K562 (cell line): ENCODE measurements around the gene CSAD. TPM values are rescaled to one million over a fixed set of nuclear protein-coding genes. Genes with fewer than 3 reads are reported as not detected.

Source experiments
- CBFA2T3 ChIP-seq: fragments of 450-650 bp; IDR thresholded peaks from 2 replicates; pipeline ENCODE4 v1.6.1; 2017
- CREBBP ChIP-seq: IDR thresholded peaks from one replicate; pipeline ENCODE4 v1.6.1; 2012; ENCODE audit warnings: low read depth, mild to moderate bottlenecking, control low read depth, inconsistent platforms, low read length
- DDX20 ChIP-seq: fragments of 450-650 bp; IDR thresholded peaks from 2 replicates; pipeline ENCODE4 v1.6.1; 2016; ENCODE audit warnings: missing genetic modification characterization, low read depth, mild to moderate bottlenecking, missing compliant biosample characterization, moderate library complexity
- DMBX1 ChIP-seq: fragments of 250-450 bp; sonication (Bioruptor Pico); IDR thresholded peaks from 2 replicates; pipeline ENCODE4 v1.8.0; 2022; ENCODE audit warnings: inconsistent platforms, mild to moderate bottlenecking, moderate library complexity, borderline replicate concordance
- ETV6 ChIP-seq, 3 experiments: fragments of 150-350 bp in 1 of 3; sonication (generic) in 1 of 3; formaldehyde crosslinking in 1 of 3; IDR thresholded peaks; 2 replicates each; pipeline versions ENCODE4 v1.6.1 to v1.8.0; 2014 to 2022; ENCODE audit warnings: borderline replicate concordance in 2 of 3, low read depth in 2 of 3, antibody characterized with exemption in 1 of 3, low read length in 1 of 3, mild to moderate bottlenecking in 1 of 3, missing genetic modification reagents in 1 of 3
- PHF8 ChIP-seq: fragments of 200-600 bp; sonication (generic); IDR thresholded peaks from 2 replicates; pipeline ENCODE4 v1.6.1; 2012; ENCODE audit warnings: mixed run types, mild to moderate bottlenecking, inconsistent platforms, low read length, moderate library complexity, borderline replicate concordance
- RBM34 ChIP-seq: fragments of 200-400 bp; formaldehyde crosslinking; IDR thresholded peaks from 2 replicates; pipeline ENCODE4 v1.6.1; 2018; ENCODE audit warnings: low read length, borderline replicate concordance; ENCODE audit not compliant: insufficient read depth
- RBM39 ChIP-seq: fragments of 200-400 bp; formaldehyde crosslinking; optimal IDR thresholded peaks from 2 replicates; pipeline ENCODE3; 2018; ENCODE audit warnings: low read depth, low read length
- SMARCE1 ChIP-seq: fragments of 450-650 bp; IDR thresholded peaks from 2 replicates; pipeline ENCODE4 v1.7.1; 2016; ENCODE audit warnings: mild to moderate bottlenecking
- ZNF124 ChIP-seq: sonication (generic); formaldehyde crosslinking; IDR thresholded peaks from 2 replicates; pipeline ENCODE4 v1.8.1; 2022; ENCODE audit warnings: missing genetic modification reagents
- ZNF263 ChIP-seq: sonication (generic); formaldehyde crosslinking; IDR thresholded peaks from 2 replicates; pipeline ENCODE4 v1.8.0; 2022; ENCODE audit warnings: mild to moderate bottlenecking, missing genetic modification reagents, borderline replicate concordance
- ZNF384 ChIP-seq: IDR thresholded peaks from 2 replicates; pipeline ENCODE4 v1.6.1; 2012; ENCODE audit warnings: low read depth, low read length, improper control_type of control experiment
- ZNF408 ChIP-seq: fragments of 250-450 bp; sonication (Bioruptor Pico); IDR thresholded peaks from 2 replicates; pipeline ENCODE4 v1.4.0; 2020; ENCODE audit warnings: low read depth, mild to moderate bottlenecking, moderate library complexity
- ZNF778 ChIP-seq: fragments of 450-650 bp; formaldehyde crosslinking; IDR thresholded peaks from 2 replicates; pipeline ENCODE4 v1.4.0; 2020; ENCODE audit warnings: mild to moderate bottlenecking, moderate library complexity
- ZNF830 ChIP-seq: fragments of 250-450 bp; sonication (Bioruptor Pico); IDR thresholded peaks from 2 replicates; pipeline ENCODE4 v1.5.0; 2021; ENCODE audit warnings: mild to moderate bottlenecking
- polyA plus RNA-seq, 8 experiments: library from polyadenylated mRNA; depleted of rRNA in 4 of 8; stranded (reverse) in 5 of 8; unstranded in 3 of 8; fragments of >200 nt; fragmentation: Nextera tagmentation in 2 of 8; fragmentation: Illumina TruSeq in 1 of 8; extraction: Ambion mirVana in 2 of 8; extraction: Trizol in 1 of 8; gene quantifications; 2 replicates each; pipeline versions ENCODE4 v1.2.1 to v1.2.3, GENCODE V29; 2011 to 2014; ENCODE audit warnings: inconsistent platforms in 1 of 8, missing spikeins in 1 of 8
- total RNA-seq, 7 experiments: library from RNA; depleted of rRNA in 6 of 7; stranded (reverse); fragments of >200 nt in 6 of 7; fragmentation: Illumina TruSeq in 2 of 7; extraction: Trizol in 2 of 7; gene quantifications; 2 replicates each; pipeline versions ENCODE4 v1.2.1 to v1.2.3, GENCODE V29; 2011 to 2021; ENCODE audit warnings: low replicate concordance in 1 of 7
- TF ChIP-seq, protein P1 (sequence below): sonication (generic); formaldehyde crosslinking; IDR thresholded peaks from 2 replicates; pipeline ENCODE4 v1.4.0; 2020; ENCODE audit warnings: mild to moderate bottlenecking, missing genetic modification reagents
- TF ChIP-seq, protein P2 (sequence below): fragments of 450-650 bp; IDR thresholded peaks from 2 replicates; pipeline ENCODE4 v1.6.1; 2016; ENCODE audit warnings: mild to moderate bottlenecking
- TF ChIP-seq, protein P3 (sequence below): fragments of 200-800 bp; sonication (Bioruptor generic); IDR thresholded peaks from 2 replicates; pipeline ENCODE4 v1.6.1; 2017; ENCODE audit warnings: missing genetic modification characterization, missing compliant biosample characterization
- TF ChIP-seq, protein P4 (sequence below), 3 experiments: fragments of 200-800 bp in 1 of 3; fragments of 250-450 bp in 1 of 3; fragments of 450-650 bp in 1 of 3; sonication (Bioruptor Pico) in 1 of 3; sonication (Bioruptor generic) in 1 of 3; formaldehyde crosslinking in 1 of 3; IDR thresholded peaks; 2 replicates each; pipeline versions ENCODE4 v1.6.1 to v1.8.0; 2016 to 2022; ENCODE audit warnings: mild to moderate bottlenecking in 2 of 3, missing genetic modification characterization in 2 of 3, missing compliant biosample characterization in 1 of 3, moderate library complexity in 1 of 3

The CSAD gene
- total and polyA plus RNA-seq, 9 of the 15 experiments (the other 6 are each of a cell fraction or from before 2014, with no cell fraction given), result 1.8 to 19.6 (median 8.1) TPM

DNA sequence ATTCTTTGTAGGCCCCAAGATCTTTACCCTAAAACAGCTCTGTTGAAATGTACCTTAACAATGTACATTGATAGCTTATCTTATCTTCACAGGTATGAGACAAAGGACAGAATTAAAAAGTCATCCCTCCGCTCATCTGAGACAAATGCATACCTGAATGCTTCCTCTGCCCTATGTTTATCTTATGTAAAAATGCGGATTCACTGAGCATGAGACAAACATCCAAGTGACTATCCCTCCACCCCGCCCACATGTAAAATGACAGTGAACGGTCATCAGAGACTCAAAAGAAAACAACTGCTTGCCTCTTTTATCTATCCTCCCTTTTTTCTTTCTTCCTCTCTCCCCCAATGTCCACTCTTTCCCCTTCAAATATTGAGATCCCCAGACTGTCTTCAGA lies 37.4 kb downstream of the CSAD start (continued):
- TF ChIP-seq, protein P1, sequence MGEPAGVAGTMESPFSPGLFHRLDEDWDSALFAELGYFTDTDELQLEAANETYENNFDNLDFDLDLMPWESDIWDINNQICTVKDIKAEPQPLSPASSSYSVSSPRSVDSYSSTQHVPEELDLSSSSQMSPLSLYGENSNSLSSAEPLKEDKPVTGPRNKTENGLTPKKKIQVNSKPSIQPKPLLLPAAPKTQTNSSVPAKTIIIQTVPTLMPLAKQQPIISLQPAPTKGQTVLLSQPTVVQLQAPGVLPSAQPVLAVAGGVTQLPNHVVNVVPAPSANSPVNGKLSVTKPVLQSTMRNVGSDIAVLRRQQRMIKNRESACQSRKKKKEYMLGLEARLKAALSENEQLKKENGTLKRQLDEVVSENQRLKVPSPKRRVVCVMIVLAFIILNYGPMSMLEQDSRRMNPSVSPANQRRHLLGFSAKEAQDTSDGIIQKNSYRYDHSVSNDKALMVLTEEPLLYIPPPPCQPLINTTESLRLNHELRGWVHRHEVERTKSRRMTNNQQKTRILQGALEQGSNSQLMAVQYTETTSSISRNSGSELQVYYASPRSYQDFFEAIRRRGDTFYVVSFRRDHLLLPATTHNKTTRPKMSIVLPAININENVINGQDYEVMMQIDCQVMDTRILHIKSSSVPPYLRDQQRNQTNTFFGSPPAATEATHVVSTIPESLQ (CRISPR knock-in tag), result no peak
- TF ChIP-seq CBFA2T3 (peak; percentile 57), ZNF124 (no peak), ZNF778 (CRISPR knock-in tag) (no peak), PHF8 (no peak), ZNF384 (0 out of 2 replicates have a peak, but pooled peaks have one; percentile 5), ZNF408 (CRISPR knock-in tag) (no peak), DDX20 (tag) (no peak), ZNF263 (no peak), ETV6 (IDR thresholded peaks at IDR 0.05; ENCODE audit: borderline replicate concordance in 1 of 2, low read depth in 2 of 2, low read length in 1 of 2) (no peak), ETV6 (CRISPR knock-in tag; IDR thresholded peaks at IDR 0.05; ENCODE audit: borderline replicate concordance) (no peak), RBM39 (no peak), CREBBP (no peak), DMBX1 (CRISPR knock-in tag) (no peak), SMARCE1 (0 out of 2 replicates have a peak, but pooled peaks have one; percentile 55), RBM34 (no peak), ZNF830 (CRISPR knock-in tag) (no peak)
- TF ChIP-seq, protein P2, sequence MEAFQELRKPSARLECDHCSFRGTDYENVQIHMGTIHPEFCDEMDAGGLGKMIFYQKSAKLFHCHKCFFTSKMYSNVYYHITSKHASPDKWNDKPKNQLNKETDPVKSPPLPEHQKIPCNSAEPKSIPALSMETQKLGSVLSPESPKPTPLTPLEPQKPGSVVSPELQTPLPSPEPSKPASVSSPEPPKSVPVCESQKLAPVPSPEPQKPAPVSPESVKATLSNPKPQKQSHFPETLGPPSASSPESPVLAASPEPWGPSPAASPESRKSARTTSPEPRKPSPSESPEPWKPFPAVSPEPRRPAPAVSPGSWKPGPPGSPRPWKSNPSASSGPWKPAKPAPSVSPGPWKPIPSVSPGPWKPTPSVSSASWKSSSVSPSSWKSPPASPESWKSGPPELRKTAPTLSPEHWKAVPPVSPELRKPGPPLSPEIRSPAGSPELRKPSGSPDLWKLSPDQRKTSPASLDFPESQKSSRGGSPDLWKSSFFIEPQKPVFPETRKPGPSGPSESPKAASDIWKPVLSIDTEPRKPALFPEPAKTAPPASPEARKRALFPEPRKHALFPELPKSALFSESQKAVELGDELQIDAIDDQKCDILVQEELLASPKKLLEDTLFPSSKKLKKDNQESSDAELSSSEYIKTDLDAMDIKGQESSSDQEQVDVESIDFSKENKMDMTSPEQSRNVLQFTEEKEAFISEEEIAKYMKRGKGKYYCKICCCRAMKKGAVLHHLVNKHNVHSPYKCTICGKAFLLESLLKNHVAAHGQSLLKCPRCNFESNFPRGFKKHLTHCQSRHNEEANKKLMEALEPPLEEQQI, result no peak
- TF ChIP-seq, protein P3, sequence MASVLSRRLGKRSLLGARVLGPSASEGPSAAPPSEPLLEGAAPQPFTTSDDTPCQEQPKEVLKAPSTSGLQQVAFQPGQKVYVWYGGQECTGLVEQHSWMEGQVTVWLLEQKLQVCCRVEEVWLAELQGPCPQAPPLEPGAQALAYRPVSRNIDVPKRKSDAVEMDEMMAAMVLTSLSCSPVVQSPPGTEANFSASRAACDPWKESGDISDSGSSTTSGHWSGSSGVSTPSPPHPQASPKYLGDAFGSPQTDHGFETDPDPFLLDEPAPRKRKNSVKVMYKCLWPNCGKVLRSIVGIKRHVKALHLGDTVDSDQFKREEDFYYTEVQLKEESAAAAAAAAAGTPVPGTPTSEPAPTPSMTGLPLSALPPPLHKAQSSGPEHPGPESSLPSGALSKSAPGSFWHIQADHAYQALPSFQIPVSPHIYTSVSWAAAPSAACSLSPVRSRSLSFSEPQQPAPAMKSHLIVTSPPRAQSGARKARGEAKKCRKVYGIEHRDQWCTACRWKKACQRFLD (CRISPR knock-in tag), result no peak
- TF ChIP-seq, protein P4, sequence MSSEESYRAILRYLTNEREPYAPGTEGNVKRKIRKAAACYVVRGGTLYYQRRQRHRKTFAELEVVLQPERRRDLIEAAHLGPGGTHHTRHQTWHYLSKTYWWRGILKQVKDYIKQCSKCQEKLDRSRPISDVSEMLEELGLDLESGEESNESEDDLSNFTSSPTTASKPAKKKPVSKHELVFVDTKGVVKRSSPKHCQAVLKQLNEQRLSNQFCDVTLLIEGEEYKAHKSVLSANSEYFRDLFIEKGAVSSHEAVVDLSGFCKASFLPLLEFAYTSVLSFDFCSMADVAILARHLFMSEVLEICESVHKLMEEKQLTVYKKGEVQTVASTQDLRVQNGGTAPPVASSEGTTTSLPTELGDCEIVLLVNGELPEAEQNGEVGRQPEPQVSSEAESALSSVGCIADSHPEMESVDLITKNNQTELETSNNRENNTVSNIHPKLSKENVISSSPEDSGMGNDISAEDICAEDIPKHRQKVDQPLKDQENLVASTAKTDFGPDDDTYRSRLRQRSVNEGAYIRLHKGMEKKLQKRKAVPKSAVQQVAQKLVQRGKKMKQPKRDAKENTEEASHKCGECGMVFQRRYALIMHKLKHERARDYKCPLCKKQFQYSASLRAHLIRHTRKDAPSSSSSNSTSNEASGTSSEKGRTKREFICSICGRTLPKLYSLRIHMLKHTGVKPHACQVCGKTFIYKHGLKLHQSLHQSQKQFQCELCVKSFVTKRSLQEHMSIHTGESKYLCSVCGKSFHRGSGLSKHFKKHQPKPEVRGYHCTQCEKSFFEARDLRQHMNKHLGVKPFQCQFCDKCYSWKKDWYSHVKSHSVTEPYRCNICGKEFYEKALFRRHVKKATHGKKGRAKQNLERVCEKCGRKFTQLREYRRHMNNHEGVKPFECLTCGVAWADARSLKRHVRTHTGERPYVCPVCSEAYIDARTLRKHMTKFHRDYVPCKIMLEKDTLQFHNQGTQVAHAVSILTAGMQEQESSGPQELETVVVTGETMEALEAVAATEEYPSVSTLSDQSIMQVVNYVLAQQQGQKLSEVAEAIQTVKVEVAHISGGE (CRISPR knock-in tag; IDR thresholded peaks at IDR 0.05), result no peak
